Astrocyte of the spinal cord (primary cell): ENCODE results near the gene BCL2.

Experiments
- DNase-seq: peaks from one replicate; pipeline ENCODE4 v3.0.0; 2011; ENCODE audit warnings: low read depth, low spot score
- H3K4me3 ChIP-seq: 2 replicates; pipeline ENCODE4 v1.5.1; 2011; ENCODE audit warnings: low read depth, mild to moderate bottlenecking, low read length, moderate library complexity
- in situ Hi-C: cut with HindIII; loops from 2 replicates; pipeline ENCODE4 v1.10.0; 2017; ENCODE audit warnings: low sequenced_read_pairs
- TF ChIP-seq, protein P1 (sequence below): IDR thresholded peaks from 2 replicates; pipeline ENCODE4 v1.5.1; 2012; ENCODE audit warnings: low read depth, mild to moderate bottlenecking, low read length, inconsistent platforms

Gene BCL2

DNA sequence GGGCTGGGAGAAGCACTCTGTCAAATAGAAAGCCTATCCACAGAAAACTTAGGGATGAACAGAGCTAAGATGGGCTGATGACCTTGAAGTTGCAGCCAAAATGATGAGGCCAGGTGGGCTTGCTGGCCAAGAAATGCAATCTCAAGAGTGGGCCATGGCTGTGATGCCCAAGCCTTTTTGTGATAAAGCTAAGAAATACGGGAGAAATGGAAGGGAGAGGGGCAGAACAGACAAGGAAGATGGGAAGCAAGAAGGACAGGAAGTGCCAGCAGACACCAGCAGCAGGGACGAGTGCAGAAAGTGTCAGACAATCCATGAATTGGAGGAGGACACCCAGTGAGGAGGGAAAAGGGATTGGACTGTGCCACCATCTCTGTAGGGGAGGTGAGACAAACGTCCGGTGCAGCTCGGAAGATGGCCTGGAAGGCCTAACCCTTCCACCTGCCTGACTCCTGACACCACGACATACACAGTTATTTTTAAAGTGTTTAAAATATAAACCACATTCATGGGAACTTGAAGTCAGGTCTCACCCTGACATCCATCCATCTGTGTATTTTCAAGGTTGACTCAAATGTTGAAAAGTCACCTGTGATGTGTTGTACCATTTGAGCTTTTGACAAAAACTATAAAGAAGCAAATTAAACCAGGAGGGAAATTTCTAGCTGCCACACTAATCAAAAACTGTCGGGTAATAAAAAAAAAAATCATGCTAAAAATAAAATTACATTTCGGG lies 105.5 kb downstream of the BCL2 start:
- DNase-seq, result no peak
- TF ChIP-seq, protein P1, sequence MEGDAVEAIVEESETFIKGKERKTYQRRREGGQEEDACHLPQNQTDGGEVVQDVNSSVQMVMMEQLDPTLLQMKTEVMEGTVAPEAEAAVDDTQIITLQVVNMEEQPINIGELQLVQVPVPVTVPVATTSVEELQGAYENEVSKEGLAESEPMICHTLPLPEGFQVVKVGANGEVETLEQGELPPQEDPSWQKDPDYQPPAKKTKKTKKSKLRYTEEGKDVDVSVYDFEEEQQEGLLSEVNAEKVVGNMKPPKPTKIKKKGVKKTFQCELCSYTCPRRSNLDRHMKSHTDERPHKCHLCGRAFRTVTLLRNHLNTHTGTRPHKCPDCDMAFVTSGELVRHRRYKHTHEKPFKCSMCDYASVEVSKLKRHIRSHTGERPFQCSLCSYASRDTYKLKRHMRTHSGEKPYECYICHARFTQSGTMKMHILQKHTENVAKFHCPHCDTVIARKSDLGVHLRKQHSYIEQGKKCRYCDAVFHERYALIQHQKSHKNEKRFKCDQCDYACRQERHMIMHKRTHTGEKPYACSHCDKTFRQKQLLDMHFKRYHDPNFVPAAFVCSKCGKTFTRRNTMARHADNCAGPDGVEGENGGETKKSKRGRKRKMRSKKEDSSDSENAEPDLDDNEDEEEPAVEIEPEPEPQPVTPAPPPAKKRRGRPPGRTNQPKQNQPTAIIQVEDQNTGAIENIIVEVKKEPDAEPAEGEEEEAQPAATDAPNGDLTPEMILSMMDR, result no peak
- in situ Hi-C loops, result no loop called here
- H3K4me3 ChIP-seq, result no peak overlapping the region

DNA sequence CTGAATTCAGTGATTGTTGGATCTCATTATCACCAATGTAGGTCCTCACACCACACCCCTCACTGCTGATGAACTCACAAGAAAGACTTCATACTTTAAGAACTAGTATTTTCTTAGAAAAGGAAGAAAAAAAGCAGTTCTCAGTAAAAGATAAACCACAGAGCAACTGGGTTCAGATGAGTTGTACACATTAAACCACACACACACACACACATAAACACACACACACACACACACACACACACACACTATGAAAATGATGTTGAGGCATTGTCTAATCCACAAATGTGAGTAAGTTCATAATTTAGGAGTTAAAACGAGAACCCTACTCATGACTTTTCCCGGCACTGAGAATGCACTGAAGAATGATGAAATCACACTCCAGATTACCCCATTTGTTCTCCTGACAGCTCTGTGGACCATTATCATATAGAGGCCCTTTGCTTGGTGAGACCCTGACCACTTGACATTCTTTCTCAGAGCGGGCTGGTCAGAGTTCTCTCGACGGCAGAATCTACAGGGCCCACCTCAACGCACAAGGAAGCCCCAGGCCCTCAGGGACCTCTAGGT lies 106.2 kb downstream of the BCL2 start:
- DNase-seq, result no peak
- in situ Hi-C loops, result no loop called here
- TF ChIP-seq, protein P1, result no peak
- no peak overlapping the region for H3K4me3 ChIP-seq

DNA sequence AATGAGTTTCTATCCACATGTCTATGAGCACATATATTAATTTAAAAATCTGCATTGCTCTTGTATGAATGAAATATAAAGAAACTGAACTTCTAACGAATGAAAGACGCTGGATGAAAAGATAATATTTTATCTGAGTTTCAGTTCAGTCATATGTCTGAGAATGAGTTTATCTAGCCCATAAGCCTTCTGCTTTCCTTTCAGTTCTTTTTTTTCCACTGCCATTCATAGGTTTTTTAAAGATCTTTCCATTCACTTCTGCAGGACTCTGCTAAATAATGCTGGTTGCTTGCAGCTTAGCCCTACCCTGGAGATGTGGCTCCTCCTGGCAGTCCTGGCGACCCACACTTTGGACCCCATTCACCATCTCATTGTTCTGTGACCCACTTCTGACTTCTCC lies 109.0 kb downstream of the BCL2 start:
- no peak overlapping the region for H3K4me3 ChIP-seq
- TF ChIP-seq, protein P1, result no peak

DNA sequence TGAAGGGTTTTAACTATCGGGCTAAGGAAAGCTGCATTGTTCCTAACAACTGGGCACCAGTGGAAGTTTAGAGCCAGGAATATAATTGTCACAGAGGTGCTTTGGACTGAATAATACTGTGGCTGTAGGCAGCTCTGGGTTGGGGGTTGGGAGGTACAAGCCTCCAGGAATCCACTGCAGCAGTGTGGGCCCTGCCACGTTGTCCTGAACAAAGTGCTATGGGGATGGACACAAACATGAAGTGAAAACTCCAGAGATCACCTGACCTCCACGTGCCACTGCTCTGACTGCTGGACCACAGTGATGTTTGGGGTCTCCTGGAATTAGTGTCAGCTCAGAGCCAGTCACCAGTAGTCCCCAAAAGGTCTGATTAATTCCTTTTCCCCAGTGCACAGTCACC lies 110.9 kb downstream of the BCL2 start:
- no peak for DNase-seq
- in situ Hi-C loops, result no loop called here
- no peak overlapping the region for H3K4me3 ChIP-seq
- TF ChIP-seq, protein P1, result no peak

More for the DNA sequence above, 109.0 kb downstream of the BCL2 start:
- no peak for DNase-seq
- in situ Hi-C loops, result no loop called here

DNA sequence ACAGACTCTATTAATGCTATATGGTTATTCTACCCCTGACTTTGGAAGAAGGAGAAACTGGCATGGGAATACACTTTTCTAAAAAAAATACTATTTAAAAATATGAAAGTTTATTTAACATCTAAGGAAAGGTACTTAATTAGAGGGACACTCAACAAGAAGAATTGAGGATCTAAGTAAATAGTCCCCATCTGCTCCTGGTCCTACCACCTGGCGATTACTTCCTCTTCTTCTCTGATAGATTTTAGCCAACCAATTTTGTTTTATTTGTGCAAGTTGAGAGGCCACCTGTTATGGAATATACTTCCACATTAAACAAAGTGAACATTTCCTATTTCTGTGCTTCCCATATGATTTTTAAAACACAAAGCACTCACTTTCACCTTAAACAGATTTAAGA lies 111.7 kb downstream of the BCL2 start:
- H3K4me3 ChIP-seq, result no peak overlapping the region
- TF ChIP-seq, protein P1, result no peak
- no peak for DNase-seq
- in situ Hi-C loops, result no loop called here

DNA sequence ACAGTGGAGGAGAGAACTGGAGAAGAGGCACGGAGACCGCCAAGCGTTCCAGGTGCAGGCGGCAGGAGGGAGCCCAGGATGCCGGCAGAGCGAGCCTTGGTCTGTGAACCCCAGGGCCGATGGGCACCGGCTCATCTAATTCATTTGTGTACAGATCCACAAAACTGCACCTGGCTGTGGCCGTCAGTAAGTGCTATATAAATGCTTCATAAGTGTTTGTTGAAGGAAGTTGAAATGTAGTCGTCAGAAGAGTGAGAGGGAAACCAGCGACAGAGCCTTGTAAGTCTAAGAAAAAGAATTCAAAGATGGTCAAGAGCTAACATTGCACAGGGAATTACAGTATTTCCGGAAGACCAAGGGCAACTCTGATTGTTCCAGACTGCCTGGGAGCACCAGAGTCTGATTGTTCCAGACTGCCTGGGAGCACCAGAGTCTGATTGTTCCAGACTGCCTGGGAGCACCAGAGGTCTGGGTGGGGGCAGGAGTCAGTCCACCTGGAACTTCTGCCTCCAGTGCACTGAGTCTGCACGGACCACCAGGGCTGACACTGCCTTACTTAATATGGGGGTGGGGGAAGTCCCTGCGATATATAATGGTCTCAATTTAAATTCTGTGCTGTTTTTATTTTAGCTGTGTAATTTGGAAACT lies 112.3 kb downstream of the BCL2 start:
- in situ Hi-C loops, result no loop called here
- no peak for DNase-seq
- TF ChIP-seq, protein P1, result no peak
- H3K4me3 ChIP-seq, result no peak overlapping the region
